Stimulated activated naive CD4-positive, alpha-beta T cell treated with Interleukin-2 at 50 U/mL for 16 hours (primary cell): ENCODE data around the gene VSIG2.

Source experiments
- DNase-seq: peaks from one replicate; lab custom pipeline; 2025; lab: John Stamatoyannopoulos, UW

Gene VSIG2

DNA sequence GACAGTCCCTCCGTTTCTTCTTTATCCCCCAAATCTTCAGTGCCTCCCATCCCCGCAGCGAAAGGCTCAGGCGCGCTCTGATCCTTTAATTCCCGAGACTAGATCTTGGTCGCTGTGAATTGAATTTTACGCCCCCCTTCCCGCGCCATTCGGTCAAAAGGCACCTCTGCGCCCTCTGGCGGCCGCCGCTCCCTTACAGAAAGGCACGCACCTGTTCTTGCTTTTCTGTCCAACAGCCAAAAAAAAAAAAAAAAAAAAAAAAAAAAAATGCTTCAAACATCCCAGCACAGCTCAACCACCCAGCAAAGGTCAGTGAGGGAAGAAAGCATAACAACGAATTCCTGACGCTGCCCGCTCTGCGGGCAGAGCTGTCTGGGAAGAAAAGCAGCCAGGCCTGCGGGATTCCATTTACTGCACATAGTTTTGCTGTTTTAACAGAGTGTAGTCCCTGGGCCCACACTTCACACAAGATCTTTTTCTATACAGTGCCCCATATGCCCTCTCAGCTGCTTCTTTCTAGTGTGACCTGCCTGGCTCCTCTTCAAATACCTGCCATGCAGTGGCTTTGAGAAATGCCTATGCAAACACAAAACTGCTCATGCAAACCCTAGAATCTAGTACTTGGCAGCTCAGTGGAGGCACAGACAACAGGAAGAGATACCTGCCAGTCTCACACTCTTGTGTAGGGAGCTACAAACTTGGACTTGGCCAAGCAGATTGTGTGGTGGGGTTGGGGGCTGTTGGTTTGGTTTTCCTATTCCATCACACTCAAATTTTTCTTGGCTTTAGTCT is 11.3 kb upstream of the VSIG2 start:
- peak; percentile 80 for DNase-seq

- DNase-seq = no peak
These were observed 10.6 kb upstream of the VSIG2 start for GRCh38 chr11:124762624-124763155.

GRCh38 chr11:124762105-124762623 is 10.1 kb upstream of the VSIG2 start, which contains the start of gene ESAM:
TSS of gene ESAM (minus strand) at chr11:124762290. CDS start at chr11:124762154, 136 bp downstream.
- DNase-seq = peak; percentile 51

- no peak for DNase-seq
These were observed 9.4 kb upstream of the VSIG2 start for GRCh38 chr11:124761301-124762104.

GRCh38 chr11:124760806-124761205 is 8.8 kb upstream of the VSIG2 start:
- DNase-seq = no peak

GRCh38 chr11:124760205-124760652 is 8.2 kb upstream of the VSIG2 start:
- DNase-seq = no peak

- no peak for DNase-seq
These were observed 7.5 kb upstream of the VSIG2 start for GRCh38 chr11:124759266-124760204.

- peak; percentile 58 for DNase-seq
These were observed 6.6 kb upstream of the VSIG2 start for GRCh38 chr11:124758355-124759265.

DNA sequence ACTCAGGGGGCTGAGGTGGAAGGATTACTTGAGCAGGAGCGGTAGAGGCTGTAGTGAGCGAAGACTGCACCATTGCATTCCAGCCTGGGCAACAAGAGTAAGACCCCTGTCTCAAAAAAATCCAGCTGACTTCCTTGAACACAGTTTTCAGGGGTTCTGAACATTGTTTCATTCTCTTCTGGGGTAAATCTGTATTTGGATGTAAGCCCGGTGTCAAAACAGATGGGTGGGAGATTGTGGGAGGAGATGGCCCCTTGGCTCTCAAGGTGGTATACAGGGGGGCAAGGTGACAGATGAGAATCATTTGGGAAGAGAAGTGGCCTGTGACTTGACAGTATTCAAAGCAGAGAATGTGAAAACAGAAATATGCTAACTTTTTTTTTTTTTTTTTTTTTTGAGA is 5.3 kb upstream of the VSIG2 start:
- no peak for DNase-seq

GRCh38 chr11:124756753-124757227 is 4.7 kb upstream of the VSIG2 start:
- DNase-seq = no peak

DNA sequence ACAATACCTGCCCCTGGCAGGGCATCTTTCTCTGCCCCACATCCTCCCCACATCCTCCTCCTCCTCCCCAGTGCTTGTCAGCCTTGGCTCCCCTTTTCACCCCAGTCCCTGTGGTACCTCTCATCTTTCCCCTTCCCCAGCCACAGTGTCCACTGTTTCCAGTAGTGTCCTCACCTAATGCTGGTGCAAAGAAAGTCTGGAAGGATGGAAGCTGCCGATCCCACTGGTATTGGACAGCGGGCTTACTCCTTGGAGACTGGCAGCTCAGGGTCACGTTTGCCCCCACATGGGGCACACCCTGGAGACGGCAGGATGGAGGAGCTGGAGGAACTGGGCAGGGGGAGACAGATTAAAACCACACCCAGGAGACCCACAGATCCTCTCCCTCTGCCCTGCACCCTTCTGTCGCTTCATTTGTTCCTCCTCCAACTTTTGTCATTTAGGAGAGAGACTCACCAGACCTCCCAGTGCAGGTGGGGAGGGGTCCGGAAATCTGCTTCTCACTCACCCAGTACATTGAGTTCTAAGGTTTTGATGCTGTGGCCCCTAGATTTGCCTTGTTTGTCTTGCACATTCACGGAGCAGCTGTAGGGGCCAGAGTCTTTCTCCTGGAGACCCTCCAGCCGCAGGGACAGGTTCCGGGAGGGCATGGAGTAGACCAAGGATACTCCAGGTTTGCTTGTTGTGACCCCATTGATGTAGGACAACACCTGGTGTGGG is 4.1 kb upstream of the VSIG2 start:
- DNase-seq = no peak

- no peak for DNase-seq
These were observed 2.7 kb upstream of the VSIG2 start for GRCh38 chr11:124754710-124755109.

GRCh38 chr11:124754309-124754708 is 2.3 kb upstream of the VSIG2 start:
- DNase-seq = no peak

- no peak for DNase-seq
These were observed 1.6 kb upstream of the VSIG2 start for GRCh38 chr11:124753624-124754023.

- DNase-seq = no peak
These were observed 1.1 kb upstream of the VSIG2 start for GRCh38 chr11:124753205-124753604.

DNA sequence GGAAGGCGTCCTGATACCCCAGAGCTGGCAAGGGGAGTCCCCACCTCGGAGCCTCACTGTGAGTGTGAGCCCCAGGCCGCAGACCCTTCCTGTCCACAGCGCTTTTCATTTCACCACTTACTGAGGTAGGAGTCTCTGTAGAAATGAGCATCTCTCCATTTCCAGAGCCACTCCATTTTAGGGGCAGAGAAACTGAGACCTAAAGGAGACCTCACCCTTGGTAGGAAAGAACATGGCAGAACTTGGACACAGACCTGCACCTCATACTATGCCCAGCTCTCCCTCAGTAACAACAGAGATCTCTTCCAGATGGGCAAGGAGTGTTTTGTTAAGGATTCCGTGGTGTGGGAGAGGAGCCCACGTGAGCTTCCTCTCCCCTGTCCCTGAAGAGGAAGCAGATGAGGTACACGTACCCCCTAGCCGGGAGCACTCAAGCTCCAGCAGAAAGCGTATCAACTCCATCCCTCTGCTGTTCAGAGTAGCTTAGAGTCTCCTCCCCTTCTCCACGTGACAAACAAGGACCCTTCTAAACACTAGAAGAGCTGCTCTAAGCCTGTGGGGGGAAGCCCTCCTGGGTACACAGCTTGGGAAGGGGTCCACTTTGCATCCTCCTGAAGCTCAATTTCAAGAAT is 532 bp upstream of the VSIG2 start:
- DNase-seq = no peak

- no peak for DNase-seq
These were observed 689 bp downstream of the VSIG2 start for GRCh38 chr11:124751391-124751740.

GRCh38 chr11:124749912-124750311 is 2.1 kb downstream of the VSIG2 start:
- no peak for DNase-seq
